GM19372 (cell line): Measurements from ENCODE around the gene MAPKAPK2.

Experiments
- ATAC-seq: cut with Tn5 transposase; IDR thresholded peaks from one replicate; pipeline ENCODE4 v1.9.1; 2021; ENCODE audit warnings: mild to moderate bottlenecking, low read depth, moderate library complexity; ENCODE audit not compliant: unreplicated experiment

The MAPKAPK2 gene

DNA sequence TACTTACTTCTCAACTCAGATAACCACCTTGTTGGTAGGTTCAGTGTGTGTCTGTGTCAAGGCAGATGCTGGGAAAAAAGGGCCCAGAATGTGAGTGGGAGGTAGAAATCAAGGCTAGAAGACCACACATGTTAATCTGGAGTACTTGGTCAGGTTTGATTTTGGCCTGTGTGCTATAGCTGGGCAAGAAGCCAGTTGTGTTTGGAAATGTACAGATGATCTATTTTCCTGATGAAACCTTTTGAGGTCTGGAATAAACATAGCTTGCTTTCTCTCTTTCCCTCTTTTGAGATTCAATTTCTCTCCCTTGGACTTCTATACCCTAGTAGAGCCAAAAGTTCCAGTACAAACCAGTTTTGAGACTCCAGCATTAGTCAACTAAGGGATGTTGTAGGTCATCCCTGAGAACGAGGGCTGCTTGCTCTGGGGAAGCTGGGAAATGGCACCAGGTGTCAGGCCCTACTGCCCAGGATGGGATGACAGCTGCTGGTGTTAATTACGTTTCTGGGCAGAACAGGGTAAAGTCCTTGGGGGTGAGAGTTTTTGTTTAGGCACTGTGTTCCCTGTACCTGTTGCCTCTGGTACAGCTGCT lies 15.8 kb downstream of the MAPKAPK2 start:
- no peak for ATAC-seq

DNA sequence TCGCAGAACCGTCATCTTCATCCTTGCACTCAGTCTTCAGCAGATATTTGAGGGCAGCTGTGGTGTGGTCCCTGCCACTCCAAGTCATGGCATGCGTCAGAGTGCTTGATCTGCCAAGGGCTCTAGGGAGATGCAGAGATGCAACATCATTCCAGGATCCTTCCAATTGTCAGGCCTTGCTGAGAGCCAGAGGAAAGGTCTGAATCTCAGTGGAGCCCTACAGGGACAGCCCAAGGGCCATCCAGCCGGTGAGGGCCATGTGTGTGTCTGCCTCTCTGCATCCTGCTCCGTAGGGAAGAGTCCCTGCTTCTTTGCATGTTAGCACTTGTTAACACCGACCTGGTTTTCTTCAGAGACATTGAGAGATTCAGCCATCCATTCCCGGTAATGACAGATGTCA lies 17.6 kb downstream of the MAPKAPK2 start:
- no peak for ATAC-seq

DNA sequence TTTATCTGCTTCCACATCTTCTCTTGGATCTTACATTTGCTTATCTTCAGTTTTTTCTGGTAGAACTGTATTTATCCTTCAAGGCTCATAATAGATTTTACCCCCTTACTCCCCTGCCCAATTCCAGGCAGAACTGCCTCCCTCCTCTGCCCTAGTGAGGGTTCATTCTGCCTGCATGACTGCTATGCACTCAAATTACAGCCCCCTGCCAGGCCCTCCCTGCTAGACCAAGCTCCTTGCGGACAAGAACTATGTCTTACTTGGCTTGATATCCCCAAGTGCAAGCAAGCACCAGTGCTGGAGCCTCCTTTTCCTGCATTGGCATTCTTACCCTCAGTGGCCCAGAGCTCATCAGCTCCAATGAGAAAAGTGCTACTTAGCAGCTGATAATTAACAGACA lies 18.1 kb downstream of the MAPKAPK2 start:
- ATAC-seq, result no peak

DNA sequence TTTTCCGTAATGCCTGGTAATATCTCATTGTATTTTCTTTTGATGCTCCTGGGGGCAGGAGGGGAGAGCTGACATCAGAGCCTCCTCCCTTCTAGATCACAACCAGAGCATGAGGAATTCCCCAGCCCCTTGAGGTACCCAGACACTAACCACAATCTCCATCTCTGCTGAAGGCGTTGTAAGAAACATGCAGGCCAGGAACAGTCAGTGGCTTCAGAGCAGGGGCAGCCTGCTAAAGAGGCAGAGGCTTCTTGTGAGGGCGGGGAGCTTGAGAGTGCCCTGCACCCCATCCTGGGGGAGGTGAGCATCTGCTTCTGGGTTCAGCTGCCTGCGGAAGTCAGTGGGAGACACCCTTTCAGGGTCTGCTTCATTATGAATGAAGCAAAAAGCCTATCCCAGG lies 19.0 kb downstream of the MAPKAPK2 start:
- no peak for ATAC-seq

DNA sequence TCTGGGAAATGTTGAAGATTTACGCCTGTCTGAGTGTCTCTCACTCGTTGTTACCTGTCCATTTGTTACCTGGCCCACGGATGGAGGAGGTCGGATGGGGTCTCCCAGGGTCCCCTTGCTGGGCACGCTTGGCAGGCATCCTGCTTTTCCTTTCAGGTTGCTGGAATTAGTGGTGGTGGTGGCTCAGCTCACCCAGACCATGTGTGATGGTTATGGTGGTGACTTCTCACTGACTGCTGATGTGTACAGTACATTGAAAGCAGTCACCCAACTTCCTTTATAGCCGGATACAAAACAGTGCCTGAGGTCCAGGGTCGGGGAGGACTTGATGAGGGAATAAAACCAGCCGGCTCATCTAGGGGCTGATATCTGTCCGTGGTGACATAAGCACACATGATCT lies 19.5 kb downstream of the MAPKAPK2 start:
- ATAC-seq, result no peak

DNA sequence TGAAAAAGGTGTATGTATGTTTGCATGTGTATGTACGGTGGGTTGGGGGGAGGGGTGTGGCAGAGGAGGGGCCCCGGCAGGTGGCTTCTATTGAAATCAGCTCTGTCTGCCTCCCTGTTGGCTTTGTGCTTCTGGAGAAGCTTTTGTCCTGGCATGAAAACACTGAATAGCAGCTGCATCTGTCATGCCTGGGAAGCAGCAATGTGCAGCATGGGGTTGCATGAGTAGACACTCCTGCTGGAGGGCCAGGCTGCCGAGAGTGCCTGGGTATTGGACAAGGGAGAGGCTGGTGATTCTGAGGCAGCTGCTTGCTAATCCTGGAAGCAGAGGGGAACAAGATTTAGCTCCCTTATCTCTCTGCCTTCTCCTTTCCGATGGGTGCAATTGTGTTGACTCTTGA lies 20.5 kb downstream of the MAPKAPK2 start:
- ATAC-seq, result no peak

DNA sequence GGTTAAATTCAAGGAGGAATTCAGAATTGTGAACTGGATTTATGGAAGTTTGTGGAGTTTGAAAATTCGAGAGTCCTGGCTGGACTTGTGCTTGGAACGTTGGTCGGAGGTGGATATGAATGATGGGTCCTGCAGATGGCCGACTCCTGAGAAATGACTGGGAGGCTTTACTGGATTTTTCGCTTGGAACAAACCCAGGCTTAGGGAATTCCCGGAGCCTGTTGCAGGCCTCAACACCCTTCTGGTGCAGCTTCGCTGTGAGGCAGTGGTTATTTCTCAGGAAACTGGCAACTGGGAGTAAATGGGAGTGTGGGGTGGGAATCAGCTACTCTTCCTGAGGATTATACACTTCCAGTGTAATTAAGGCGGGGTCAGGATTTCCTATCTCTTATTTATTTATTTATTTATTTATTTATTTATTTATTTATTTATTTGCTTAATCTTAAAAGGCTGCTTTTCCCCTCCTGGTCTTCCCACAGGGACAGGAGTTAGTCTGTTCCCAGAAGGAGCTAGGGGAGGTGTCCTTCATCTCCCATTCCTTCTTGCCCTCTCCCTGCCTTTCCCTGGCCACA lies 21.1 kb downstream of the MAPKAPK2 start:
- no peak for ATAC-seq

DNA sequence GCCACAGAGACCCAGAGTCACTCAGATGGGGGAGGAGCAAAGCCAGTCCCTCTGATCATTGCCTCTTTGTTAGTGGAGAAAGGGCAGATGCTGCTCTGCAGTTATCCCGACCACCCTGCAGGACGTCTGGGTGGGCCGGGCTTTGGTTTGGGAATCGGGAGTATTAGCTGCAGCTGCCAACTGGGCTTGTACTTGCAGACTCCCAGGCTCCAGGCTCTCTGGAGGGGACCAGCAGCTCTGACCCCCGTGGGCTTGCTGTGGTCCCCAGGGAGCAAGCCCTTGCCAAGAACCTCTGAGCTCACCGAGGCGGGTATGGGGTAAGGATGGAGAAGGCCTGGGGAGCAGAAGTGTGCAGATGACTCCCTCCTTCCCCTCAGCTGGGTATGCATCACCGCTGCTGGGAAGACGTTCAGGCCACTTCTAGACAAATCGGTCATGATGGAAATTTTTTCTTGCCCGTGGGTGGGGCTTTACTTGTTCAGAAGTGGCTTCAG lies 21.6 kb downstream of the MAPKAPK2 start:
- no peak for ATAC-seq

DNA sequence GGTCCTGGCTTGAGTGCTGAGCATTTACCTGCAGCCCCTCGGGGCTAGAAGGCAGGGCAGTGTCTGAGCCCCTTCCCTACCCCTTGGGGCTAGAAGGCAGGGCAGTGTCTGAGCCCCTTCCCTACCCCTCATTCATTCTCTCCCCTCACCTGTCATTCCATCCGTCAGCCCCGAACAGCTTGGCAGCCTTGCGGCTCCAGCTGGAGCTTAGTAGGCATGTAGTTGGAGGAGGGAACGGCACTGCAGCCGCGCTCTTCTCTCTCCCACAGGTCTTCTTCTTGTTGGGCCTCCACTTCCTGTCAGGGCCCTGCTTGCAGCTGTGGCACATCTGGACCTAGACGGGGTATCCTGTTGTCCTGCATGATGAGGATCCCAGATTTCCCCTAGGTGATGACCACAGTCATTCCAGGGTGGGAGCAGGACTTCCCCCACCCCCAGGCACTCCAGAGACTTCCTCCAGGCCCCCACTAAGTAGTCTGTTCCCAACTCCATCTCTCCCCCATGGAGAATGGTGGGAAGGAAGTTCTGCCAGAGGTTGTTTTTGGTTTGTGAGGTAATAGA lies 22.2 kb downstream of the MAPKAPK2 start:
- no peak for ATAC-seq

DNA sequence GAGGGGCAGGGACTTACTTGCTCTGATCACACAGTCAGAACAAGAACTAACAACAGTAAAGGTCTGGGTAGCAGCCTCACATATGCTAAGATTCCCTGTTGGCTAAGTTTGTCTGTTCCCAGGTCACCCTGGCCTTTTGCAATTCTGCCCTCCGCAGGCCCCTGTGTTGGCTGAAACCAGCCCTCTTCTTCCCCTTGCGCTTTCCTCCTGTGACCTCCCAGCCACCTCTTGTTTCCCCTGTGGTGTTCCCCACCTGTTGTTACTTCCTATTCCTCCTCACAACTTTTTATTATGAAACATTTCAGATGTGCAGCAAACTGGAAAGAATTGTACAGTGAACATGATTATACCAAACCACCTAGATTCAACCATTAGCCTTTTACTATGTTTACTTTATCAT lies 23.4 kb downstream of the MAPKAPK2 start:
- no peak for ATAC-seq

DNA sequence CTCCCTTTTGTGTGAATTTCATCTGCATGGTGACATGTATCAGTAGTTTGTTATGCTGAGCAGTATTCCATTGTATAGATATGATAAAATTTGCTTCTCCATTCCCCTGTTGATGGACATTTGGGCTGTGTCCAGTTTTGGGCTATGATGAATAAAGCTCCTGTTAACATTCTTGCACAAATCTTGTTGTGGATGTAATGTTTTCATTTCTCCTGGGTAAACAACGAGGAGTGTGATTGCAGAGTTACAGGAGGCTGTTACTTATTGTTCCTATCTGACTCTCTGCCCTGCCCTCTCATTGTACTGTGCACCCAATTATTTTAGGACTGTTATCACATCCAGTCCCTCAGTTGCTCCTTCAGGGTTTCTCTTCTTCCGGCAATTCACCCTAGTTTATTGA lies 24.2 kb downstream of the MAPKAPK2 start:
- no peak for ATAC-seq

DNA sequence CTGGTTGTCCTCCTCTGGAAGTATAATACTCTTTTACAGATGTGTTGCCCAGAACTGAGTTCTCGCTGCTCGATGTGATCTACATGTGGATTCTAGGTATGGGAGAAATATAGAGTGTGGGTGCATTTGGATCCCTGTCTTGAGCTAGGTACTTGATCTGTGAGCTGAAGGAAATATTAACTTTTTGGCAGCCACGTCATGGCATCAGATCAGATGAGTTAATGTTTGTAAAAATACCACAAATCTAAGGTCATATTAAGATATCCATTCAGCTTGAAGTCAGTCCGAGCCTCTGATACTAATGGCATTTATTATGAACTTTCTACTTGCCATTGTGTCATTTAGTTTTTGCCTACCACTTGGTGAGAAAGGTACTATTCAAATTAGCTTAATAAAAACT lies 24.6 kb downstream of the MAPKAPK2 start:
- ATAC-seq, result no peak

DNA sequence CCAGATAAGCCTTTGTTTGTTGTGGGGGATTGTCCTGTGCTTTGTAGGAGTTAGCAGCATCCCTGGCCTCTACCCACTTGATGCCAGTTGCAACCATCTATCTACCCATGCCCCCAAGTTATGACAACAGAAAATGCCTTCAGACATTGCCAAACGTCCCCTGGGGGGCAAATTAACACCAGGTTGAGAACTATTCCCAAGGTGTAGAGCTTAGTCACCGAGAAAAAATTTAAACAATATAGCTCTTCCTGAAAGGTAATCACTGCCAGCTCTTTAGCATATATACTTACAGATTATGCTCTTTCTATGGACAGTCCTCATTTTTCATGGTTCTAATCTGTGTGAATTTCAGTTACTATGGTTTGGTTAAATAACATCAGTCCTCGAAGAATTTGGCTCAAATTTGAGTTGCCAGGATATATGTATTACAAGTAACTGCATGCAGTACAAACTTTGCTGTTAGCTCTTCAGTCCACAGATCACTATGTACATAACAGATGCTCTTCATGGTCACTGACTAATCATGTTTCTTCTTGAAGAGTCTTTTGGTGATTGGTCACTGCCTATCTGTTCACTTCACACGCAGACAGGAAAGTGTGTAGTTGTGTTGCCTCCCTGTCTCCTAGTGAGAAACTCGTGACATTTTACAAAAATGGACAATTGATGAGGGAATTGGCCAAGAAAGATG lies 25.2 kb downstream of the MAPKAPK2 start:
- no peak for ATAC-seq

DNA sequence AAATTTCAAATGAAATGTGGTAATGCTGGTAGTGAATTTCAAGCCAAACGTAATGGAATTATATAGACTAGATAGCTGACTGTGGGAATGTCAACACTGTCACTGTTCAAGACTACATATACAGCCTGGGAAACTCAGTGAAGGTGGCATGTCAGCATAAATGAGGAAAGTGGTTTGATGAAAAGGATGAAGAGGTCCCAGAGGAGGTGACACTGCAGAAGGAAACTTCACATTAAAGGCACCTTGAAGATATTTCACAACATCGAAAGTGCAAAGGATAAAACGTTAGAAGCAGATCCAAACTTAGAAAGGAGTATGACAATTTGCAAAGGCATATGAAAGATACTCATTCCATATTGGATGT lies 25.7 kb downstream of the MAPKAPK2 start:
- no peak for ATAC-seq

DNA sequence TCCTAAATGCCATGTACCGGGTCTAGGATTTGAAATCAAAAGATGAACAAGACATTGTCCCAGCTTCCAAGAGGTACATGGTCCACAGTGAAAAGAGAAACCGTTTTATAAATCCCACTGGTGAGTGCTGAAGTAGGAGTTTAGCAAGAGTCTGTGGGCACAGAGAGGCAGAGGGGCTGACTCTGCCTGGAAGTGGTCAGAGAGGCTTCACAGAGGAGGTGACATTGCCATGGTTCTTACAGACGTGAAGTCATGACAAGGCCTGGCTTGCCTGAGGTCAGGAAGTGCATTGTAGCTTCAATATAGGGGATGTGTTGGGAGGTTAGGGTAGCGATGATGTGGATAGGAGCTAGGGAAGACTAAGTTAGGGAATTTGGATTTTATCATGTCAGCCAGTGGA lies 28.4 kb downstream of the MAPKAPK2 start:
- ATAC-seq, result no peak

DNA sequence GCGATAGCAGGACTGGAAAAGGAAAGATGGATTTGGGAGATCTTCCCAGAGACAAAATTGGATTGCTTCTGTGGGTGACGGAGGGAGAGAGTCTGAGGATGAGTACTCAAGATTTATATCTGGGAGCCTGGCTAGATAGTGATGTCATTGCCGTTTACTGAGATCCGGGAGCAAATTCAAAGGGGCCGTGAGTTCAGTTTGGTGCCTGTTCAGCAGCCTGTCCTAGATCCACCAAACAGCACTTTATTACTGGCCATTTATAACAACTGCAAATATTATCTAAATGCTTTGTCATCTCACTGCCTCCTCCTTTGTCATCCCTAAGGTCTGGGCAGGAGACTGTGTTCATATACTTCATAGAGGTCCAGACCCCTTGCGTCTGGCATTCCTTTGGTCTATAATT lies 29.2 kb downstream of the MAPKAPK2 start:
- ATAC-seq, result no peak

DNA sequence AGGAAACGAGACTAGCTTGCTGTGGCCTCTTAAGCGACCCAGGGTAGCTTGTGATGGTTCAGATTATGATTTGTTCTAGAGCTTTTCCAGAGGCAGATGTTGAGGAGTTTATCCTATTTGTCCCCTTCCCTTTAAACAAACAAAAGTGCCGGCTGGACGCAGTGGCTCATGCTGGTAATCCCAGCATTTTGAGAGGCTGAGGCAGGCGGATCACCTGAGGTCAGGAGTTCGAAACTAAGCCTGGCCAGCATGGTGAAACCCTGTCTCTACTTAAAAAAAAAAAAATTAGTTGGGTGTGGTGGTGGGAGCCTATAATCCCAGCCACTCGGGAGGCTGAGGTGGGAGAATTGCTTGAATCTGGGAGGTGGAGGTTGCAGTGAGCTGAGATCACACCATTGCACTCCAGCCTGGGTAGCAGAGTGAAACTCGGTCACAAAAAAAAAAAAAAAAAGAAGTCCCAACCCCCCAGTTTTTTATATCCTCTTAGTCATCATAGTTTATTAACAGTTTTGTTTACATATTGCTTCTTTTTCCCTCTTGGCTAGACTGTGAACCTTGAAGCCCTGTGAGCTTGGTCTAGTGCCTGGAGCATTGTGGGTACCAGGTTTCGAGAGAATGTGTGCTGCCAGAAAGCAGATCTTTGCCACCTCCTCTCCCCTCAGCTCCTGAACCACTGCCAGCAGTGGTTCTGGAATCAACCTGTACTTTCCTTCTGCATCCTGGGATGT lies 29.8 kb downstream of the MAPKAPK2 start:
- no peak for ATAC-seq

DNA sequence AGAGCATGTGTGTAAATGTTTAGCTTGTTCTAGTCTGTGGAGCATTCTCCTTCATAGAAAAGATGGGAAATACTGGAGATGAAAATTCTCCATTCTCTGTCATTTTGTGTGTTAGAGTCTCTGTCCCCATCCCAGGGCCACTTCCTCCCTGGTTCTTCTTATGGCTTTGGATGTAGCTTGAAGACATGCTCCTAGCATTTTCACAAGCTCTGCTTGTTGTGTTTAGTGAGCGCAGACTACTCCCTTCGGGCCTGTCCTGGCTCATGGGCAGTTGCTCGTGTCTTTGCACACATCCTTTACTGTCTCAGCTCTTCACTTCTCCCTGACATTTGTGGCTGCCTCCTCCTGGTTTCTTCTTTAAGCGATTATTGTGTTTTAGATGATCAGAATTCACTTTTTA lies 30.4 kb downstream of the MAPKAPK2 start:
- no peak for ATAC-seq

DNA sequence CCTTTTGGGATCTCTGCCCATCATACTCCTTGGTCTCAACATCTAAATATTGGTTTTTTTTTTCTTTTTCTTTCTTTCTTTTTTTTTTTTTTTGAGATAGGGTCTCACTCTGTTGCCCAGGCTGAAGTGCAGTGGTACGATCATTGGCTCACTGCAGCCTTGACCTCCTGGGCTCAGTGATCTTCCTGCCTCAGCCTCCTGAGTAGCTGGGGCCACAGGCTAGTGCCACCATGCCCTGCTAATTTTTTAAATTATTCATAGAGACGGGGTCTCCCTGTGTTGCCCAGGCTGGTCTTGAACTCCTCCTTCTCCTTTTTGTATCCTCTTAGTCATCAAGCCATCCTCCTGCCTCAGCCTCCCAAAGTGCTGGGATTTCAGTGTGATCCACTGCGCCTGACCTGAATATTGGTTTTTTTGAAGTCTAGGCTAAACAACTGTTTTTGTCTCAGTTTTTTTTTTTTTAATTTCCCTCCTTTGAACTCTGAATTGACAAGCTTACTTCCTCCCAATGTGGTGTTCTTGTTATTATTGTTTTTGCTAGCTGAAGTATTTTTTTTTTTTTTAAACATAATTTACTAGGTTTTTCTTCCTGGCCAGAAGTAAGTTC lies 30.9 kb downstream of the MAPKAPK2 start:
- no peak for ATAC-seq

DNA sequence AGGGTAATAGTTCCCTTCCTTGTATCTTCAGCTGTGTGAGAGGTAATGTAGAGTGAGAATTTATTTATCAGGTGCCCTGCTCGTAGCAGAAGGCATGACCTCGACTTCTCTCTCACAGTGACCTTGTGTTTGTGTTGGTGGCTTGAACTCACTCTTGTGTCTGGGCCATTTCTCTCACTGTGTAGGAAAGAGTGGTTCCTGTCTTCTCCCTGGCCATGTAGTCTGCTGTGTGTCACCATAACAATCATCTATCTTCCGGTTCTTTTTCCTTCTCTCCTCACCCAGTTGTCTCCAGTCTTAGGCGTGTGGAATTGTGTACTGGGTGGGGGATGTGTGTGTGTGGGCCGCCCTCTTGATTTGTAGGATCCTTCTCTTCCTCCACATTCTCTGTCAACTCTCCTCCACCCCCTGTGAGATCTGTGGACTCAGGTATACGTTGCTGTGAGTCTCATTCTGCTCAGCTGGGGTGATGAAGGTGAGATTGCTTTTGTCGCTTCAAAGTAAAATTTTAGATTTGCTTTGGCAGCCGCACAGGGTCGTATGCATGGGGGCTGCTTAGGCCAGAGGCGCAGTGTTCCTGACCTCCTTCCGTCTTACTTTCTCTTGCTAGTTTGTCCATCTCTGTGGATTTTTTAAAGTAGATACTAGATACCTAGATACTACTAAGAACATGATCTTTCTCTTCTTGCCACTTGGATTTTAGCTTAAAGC lies 31.6 kb downstream of the MAPKAPK2 start:
- ATAC-seq, result no peak
